ENCODE measurements around the gene NOS1. TPM values are rescaled to one million over a fixed set of nuclear protein-coding genes. Genes with fewer than 3 reads are reported as not detected.

Gene NOS1
- total and polyA plus RNA-seq, 2 of the 8 experiments (the other 6 are each of a cell fraction or from before 2014, with no cell fraction given): 1.5 to 2.0 TPM

DNA sequence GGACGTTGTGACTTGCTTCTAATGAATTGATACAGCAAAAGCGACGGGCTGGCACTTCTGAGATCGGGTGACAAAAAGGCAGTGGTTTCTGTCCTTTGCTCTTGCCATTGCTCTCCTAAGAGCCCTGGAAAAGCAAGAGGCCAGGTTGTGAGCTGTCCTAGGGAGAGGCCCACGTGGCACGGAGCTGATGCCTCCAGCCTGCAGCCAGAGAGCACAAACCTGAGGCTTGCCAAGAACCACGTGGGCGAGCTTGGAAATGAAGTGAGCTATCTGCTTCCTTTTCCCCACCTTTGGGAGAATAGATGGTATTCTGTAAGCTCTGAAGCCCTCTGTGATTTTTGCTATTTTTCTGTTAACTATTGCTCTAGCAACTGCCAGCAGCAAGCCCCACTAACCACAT, 26.4 kb upstream of the NOS1 start:
- TF ChIP-seq, protein P1, sequence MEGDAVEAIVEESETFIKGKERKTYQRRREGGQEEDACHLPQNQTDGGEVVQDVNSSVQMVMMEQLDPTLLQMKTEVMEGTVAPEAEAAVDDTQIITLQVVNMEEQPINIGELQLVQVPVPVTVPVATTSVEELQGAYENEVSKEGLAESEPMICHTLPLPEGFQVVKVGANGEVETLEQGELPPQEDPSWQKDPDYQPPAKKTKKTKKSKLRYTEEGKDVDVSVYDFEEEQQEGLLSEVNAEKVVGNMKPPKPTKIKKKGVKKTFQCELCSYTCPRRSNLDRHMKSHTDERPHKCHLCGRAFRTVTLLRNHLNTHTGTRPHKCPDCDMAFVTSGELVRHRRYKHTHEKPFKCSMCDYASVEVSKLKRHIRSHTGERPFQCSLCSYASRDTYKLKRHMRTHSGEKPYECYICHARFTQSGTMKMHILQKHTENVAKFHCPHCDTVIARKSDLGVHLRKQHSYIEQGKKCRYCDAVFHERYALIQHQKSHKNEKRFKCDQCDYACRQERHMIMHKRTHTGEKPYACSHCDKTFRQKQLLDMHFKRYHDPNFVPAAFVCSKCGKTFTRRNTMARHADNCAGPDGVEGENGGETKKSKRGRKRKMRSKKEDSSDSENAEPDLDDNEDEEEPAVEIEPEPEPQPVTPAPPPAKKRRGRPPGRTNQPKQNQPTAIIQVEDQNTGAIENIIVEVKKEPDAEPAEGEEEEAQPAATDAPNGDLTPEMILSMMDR (IDR thresholded peaks at IDR 0.05; ENCODE audit: control extremely low read depth in 1 of 3, insufficient read depth in 1 of 3, low read depth in 1 of 3, low read length in 3 of 3): no peak
- TF ChIP-seq RXRA (IDR thresholded peaks at IDR 0.05; ENCODE audit: insufficient read depth, low read depth, low read length) (no peak), RFX5 (IDR thresholded peaks at IDR 0.05; ENCODE audit: borderline replicate concordance, low read depth, low read length) (no peak), BACH1 (IDR thresholded peaks at IDR 0.05; ENCODE audit: low read length) (no peak), KDM4A (IDR thresholded peaks at IDR 0.05; ENCODE audit: low read depth, low read length, severe bottlenecking) (no peak), SP2 (IDR thresholded peaks at IDR 0.05; ENCODE audit: low read length) (no peak), SIX5 (IDR thresholded peaks at IDR 0.05; ENCODE audit: low read depth, low read length) (no peak), RNF2 (IDR thresholded peaks at IDR 0.05; ENCODE audit: borderline replicate concordance, low read depth, low read length, missing control alignments, poor library complexity, severe bottlenecking) (no peak)
- TF ChIP-seq, protein P2, sequence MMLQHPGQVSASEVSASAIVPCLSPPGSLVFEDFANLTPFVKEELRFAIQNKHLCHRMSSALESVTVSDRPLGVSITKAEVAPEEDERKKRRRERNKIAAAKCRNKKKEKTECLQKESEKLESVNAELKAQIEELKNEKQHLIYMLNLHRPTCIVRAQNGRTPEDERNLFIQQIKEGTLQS (IDR thresholded peaks at IDR 0.05; ENCODE audit: insufficient read depth, low read depth, low read length): no peak
- Histone ChIP-seq H2BK12ac (ENCODE audit: low read depth, low read length) (no peak overlapping the region), H3K9ac (replicated peaks in 1 of 4; ENCODE audit: extremely low read depth in 1 of 4, low read depth in 3 of 4, low read length in 3 of 4) (no peak overlapping the region), H3K4me2 (ENCODE audit: insufficient read depth in 1 of 2, low read depth in 2 of 2, low read length in 2 of 2) (no peak overlapping the region), H3K23ac (ENCODE audit: insufficient read length) (no peak overlapping the region), H3K4me1 (replicated peaks in 1 of 4; ENCODE audit: control insufficient read depth in 3 of 4, insufficient read depth in 4 of 4, low read length in 3 of 4) (0 out of 7 replicates have a peak, but pooled peaks cover 0 to 2% (median 0%) of the 10 kb centered on the region in 4 experiments), H3K79me1 (ENCODE audit: low read depth, low read length) (no peaks in the 10 kb centered on the region), H2BK5ac (ENCODE audit: low read depth, low read length) (no peak overlapping the region), H3K27me3 (replicated peaks in 1 of 4; ENCODE audit: control insufficient read depth in 3 of 4, extremely low read depth in 1 of 4, insufficient read depth in 3 of 4, low read length in 3 of 4) (no peaks in the 10 kb centered on the region), H4K5ac (ENCODE audit: insufficient read length, low read depth, low read length) (no peak overlapping the region), H3K36me3 (ENCODE audit: control insufficient read depth in 2 of 4, insufficient read depth in 4 of 4, low read length in 3 of 4) (no peaks in the 10 kb centered on the region), H3K14ac (ENCODE audit: insufficient read length) (no peak overlapping the region), H3K79me2 (ENCODE audit: control insufficient read depth in 1 of 2, insufficient read depth in 2 of 2, low read length in 2 of 2) (no peaks in the 10 kb centered on the region), H3K56ac (replicated peaks; ENCODE audit: insufficient read length, low read depth, low read length) (no peak overlapping the region), H2BK15ac (ENCODE audit: low read length) (no peak overlapping the region), H3K27ac (ENCODE audit: low read depth, low read length) (no peak overlapping the region), H4K8ac (ENCODE audit: extremely low read depth, insufficient read depth, low read length) (no peak overlapping the region), H2AFZ (ENCODE audit: low read length) (no peak overlapping the region), H3K18ac (ENCODE audit: extremely low read depth, low read length) (no peak overlapping the region), H3K4me3 (ENCODE audit: extremely low read depth in 1 of 4, insufficient read depth in 2 of 4, low read depth in 3 of 4, low read length in 4 of 4) (no peak overlapping the region), H3K9me3 (ENCODE audit: insufficient read depth in 2 of 2, low read depth in 1 of 2, low read length in 1 of 2) (no peaks in the 10 kb centered on the region), H4K20me1 (replicated peaks in 1 of 2; ENCODE audit: control insufficient read depth in 1 of 2, insufficient read depth in 2 of 2, low read length in 2 of 2) (no peaks in the 10 kb centered on the region), H3K4ac (replicated peaks; ENCODE audit: insufficient read length, low read depth, low read length) (no peak overlapping the region), H4K91ac (replicated peaks; ENCODE audit: insufficient read length, low read length) (no peak overlapping the region), H3K23me2 (ENCODE audit: low read depth, low read length) (no peaks in the 10 kb centered on the region), H2AK5ac (ENCODE audit: low read depth, low read length) (no peak overlapping the region), H2BK20ac (ENCODE audit: low read length) (no peak overlapping the region), H2BK120ac (replicated peaks; ENCODE audit: low read depth, low read length) (no peak overlapping the region)
- POLR2A ChIA-PET (ENCODE audit: partially characterized antibody): no interaction called here
- CTCF ChIA-PET (ENCODE audit: partially characterized antibody): interaction anchor here (0.9 to 2.7 kb wide), 5 partner anchors 16 to 450 kb away, joined by 3 to 6 read pairs (median 5); no protein-coding TSS in a partner anchor
- FAIRE-seq (no peak), DNase-seq (ENCODE audit: low read depth in 1 of 2, low spot score in 2 of 2) (no peak)
- 77% methylated on average over 8 of the region's 8 CpGs; no CpG with 5 or more reads in 1 of the 2 experiments for WGBS, 2 experiments (ENCODE audit: extremely low coverage in 1 of 2, insufficient coverage in 1 of 2, insufficient read length in 1 of 2, insufficient replicate concordance in 2 of 2, low coverage in 1 of 2, low lambda C conversion rate in 2 of 2, missing lambda C conversion rate in 1 of 2)

Data from H1 (cell line).